Right atrium auricular region (tissue), 2 donors: ENCODE measurements around the gene NT5C1B. TPM values are rescaled to one million over a fixed set of nuclear protein-coding genes. Genes with fewer than 3 reads are reported as not detected.
A peak's percentile ranks its signal among the peaks of the same experiment; 100 is the strongest.

Experiments used
- DNase-seq: peaks from one replicate; pipeline ENCODE4 v3.0.0-alpha.2; 2019; ENCODE audit warnings: low spot score
- H3K27ac ChIP-seq, 2 donors: fragments of 200-600 bp; sonication (generic); 1 replicate in 1 of 2; 2 replicates in 1 of 2; pipeline ENCODE4 v1.5.1; 2016 to 2019
- H3K27me3 ChIP-seq, 2 donors: fragments of 200-600 bp; sonication (generic); one replicate each; pipeline versions ENCODE4 v1.5.1 to v1.6.0; 2017 to 2019
- H3K36me3 ChIP-seq: fragments of 200-600 bp; sonication (generic); one replicate; pipeline ENCODE4 v1.5.1; 2016
- H3K4me1 ChIP-seq, 2 donors: fragments of 200-600 bp; sonication (generic); one replicate each; pipeline versions ENCODE4 v1.5.1 to v1.6.0; 2017 to 2019
- H3K4me3 ChIP-seq, 2 donors: fragments of 200-600 bp; sonication (generic); 1 replicate in 1 of 2; 2 replicates in 1 of 2; pipeline ENCODE4 v1.5.1; 2017 to 2019; ENCODE audit warnings: mild to moderate bottlenecking in 1 of 2, moderate library complexity in 1 of 2
- H3K9me3 ChIP-seq, 2 donors: fragments of 200-600 bp; sonication (generic); one replicate each; pipeline ENCODE4 v1.5.1; 2019
- CTCF ChIP-seq, 2 donors: fragments of 200-600 bp; sonication (generic); IDR thresholded peaks; one replicate each; pipeline ENCODE4 v1.5.1; 2019; ENCODE audit warnings: antibody characterized with exemption in 2 of 2
- total RNA-seq, 2 donors: library from RNA; depleted of rRNA; stranded (reverse); fragments of >200 nt; gene quantifications; one replicate each; pipeline ENCODE4 v1.1.0, GENCODE V29; 2016

NT5C1B gene
- total RNA-seq, 2 donors from 2014 or later: not detected

DNA sequence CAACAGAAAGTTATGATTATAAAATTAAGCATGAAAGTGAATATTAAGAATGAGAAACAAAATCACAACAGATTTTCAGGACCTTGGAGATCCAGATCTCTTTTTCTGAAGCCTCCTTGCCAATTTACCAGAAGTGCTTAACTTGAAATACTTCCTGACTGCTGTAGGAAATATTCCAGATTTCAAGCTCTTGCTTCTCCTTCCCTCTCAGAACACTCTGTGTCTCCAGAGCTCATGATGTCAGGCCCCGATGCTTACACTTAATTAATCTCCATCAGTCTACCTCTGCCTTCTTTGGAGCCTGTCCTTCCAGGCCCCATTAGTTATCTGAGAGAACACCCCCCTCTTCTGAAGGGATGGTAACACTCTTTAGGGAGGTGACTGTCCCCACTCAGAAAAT is 20.7 kb upstream of the NT5C1B start:
- no peaks in the 10 kb centered on the region for H3K4me1 ChIP-seq
- peak overlapping the region in 1 of 2 donors; percentile 9 for H3K27ac ChIP-seq
- H3K9me3 ChIP-seq: no peaks in the 10 kb centered on the region
- H3K27me3 ChIP-seq: no peaks in the 10 kb centered on the region
- no peaks in the 10 kb centered on the region for H3K36me3 ChIP-seq
- DNase-seq: no peak
- no peak overlapping the region for H3K4me3 ChIP-seq
- TF ChIP-seq CTCF (IDR thresholded peaks at IDR 0.05): no peak

DNA sequence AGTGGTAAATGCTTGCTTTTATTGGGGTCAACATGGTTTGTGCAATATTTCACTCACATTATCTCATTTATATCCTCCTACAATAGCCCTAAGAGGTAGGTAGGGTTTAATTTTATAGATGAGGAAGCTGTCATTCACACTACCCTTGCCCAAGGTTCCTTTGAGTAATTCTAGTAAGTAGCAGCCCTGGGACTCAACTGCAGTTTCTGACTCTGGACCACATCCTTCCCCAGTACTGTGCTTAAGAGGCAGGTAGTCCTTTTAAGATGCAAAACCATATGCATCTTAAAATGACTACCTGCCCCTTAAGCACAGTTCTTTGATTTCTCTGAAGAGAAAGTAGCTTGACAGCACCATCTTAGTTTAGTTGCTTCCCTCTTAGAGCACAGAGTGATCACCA is 15.7 kb upstream of the NT5C1B start:
- H3K4me3 ChIP-seq: no peak overlapping the region
- TF ChIP-seq CTCF (IDR thresholded peaks at IDR 0.05): no peak
- no peaks in the 10 kb centered on the region for H3K27me3 ChIP-seq
- H3K27ac ChIP-seq: no peak overlapping the region
- DNase-seq: no peak
- no peaks in the 10 kb centered on the region for H3K4me1 ChIP-seq
- no peaks in the 10 kb centered on the region for H3K36me3 ChIP-seq
- H3K9me3 ChIP-seq: no peaks in the 10 kb centered on the region

DNA sequence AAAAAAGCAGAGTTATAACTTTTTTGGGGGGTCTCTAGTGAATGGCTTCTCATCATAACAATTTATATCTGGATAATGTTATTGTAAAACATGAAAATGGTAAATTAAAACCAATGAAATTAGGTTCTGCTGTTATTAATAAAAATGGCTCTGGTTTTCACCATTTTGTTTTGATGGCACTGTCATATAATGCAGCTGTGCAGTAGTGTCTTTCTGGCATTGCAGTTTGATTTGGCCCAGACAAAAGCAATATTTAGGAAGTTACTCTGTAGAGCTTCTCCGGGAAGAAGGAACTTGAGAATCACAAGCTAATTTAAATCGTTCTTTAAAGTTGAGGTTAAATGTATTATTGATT is 15.1 kb upstream of the NT5C1B start:
- no peak for TF ChIP-seq CTCF (IDR thresholded peaks at IDR 0.05)
- Histone ChIP-seq H3K27ac (no peak overlapping the region), H3K9me3 (no peaks in the 10 kb centered on the region), H3K27me3 (no peaks in the 10 kb centered on the region), H3K4me1 (no peaks in the 10 kb centered on the region), H3K36me3 (no peaks in the 10 kb centered on the region), H3K4me3 (no peak overlapping the region)
- no peak for DNase-seq

DNA sequence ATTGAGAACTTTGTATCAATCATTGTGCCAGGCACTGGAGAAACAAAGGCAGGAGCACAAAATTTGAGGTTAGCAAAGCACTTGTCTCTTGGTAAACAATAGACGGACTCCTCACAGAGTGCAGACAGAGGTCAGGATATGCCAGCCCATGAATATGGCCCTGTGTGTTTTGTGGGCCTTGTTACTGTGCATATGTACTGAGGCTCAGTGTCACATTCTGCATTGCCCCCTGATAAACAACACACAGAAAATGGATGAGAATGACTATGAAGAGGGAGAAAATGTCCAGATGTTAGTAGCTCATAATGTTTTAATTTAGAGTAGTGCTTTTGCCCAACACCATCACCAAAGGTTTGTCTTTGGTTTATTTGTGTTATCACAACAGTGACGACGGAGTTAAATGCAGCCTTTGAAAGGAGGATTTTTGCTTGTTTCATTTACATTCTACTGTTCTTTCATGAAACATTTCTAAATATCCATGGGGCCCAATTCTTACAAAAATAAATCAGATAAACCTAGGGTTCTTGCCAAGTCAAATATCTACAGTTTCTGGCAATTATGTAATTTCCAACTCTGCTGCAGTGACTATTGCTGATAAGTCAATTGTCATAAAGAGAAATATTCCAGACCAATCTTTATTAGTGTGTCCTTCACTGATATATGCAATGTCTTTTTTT is 14.6 kb upstream of the NT5C1B start:
- Histone ChIP-seq H3K4me3 (no peak overlapping the region), H3K9me3 (no peaks in the 10 kb centered on the region), H3K36me3 (no peaks in the 10 kb centered on the region), H3K27me3 (no peaks in the 10 kb centered on the region), H3K4me1 (peaks cover 0 to under 1% of the 10 kb centered on the region in 2 donors), H3K27ac (no peak overlapping the region)
- TF ChIP-seq CTCF (IDR thresholded peaks at IDR 0.05): no peak
- DNase-seq: no peak

- no peak for TF ChIP-seq CTCF (IDR thresholded peaks at IDR 0.05)
- Histone ChIP-seq H3K36me3 (no peaks in the 10 kb centered on the region), H3K27ac (no peak overlapping the region), H3K4me3 (no peak overlapping the region), H3K9me3 (no peaks in the 10 kb centered on the region), H3K27me3 (no peaks in the 10 kb centered on the region), H3K4me1 (peaks cover 0 to 5% of the 10 kb centered on the region in 2 donors)
- no peak for DNase-seq
These were observed 12.9 kb upstream of the NT5C1B start for GRCh38 chr2:18602298-18602697.

DNA sequence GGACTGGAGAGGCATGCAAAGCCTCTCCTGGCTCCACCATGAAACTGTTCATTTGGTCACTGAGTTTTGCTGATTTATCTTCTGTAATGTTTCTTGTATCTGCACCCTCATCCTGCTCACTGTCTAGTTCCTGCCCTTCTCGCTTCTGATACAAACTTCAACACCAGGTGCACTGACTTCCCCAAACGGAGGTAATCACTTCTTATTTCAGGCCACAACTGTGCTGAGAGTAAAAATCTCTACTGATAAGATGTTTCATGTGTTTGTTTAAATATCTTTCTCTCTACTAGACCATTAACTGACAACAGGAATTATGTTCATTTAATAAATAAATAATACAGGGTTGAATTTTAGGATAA is 10.9 kb upstream of the NT5C1B start:
- no peak for TF ChIP-seq CTCF (IDR thresholded peaks at IDR 0.05)
- no peaks in the 10 kb centered on the region for H3K9me3 ChIP-seq
- no peaks in the 10 kb centered on the region for H3K36me3 ChIP-seq
- H3K4me3 ChIP-seq: no peak overlapping the region
- DNase-seq: no peak
- peaks cover 0 to 5% of the 10 kb centered on the region in 2 donors for H3K4me1 ChIP-seq
- no peaks in the 10 kb centered on the region for H3K27me3 ChIP-seq
- peak overlapping the region in 1 of 2 donors; percentile 46 for H3K27ac ChIP-seq
